Measurements from ENCODE around the gene MGAT5B.

Gene MGAT5B

DNA sequence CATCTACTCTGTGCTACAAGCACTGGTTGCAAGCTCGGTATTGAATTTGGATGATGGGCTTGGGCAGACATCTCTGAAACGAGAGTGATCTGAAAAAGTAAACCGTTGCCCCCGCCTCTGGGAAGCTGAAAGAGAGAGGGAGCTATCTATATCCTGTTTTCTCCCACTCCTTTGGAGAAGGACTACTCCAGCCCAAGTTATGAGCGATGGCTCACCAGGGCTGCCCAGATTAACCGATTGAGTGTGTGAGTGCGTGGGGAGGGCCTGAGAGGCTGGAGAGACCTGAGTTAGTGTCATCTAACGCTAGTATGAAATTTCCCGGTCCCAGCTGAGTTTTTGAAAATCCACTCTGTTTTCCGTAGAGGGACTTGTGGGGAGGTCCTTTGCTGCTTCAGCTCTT is 11.5 kb downstream of the MGAT5B start:
- DNase-seq (ENCODE audit: low read depth), result no peak

DNA sequence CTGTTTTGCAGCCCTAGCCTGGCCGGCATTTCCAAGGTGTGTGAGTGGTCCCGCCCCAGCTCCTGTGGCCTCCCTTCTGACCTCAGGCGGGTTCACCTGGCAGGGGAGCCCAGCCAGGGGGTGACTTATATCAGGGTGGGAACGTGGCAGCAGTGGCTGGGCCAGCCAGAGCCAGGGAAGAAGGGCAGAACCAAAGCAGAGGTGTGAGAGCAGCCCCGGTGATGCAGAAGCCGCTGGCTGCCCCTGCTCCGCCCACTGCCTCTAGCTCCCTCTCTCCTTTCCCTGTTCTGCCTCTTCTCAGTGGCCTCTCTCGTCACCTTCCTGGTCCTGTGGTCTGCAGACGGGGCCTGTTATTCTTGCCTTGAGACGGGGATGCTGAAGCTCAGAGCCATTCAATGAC is 12.1 kb downstream of the MGAT5B start:
- DNase-seq (ENCODE audit: low read depth), result no peak

DNA sequence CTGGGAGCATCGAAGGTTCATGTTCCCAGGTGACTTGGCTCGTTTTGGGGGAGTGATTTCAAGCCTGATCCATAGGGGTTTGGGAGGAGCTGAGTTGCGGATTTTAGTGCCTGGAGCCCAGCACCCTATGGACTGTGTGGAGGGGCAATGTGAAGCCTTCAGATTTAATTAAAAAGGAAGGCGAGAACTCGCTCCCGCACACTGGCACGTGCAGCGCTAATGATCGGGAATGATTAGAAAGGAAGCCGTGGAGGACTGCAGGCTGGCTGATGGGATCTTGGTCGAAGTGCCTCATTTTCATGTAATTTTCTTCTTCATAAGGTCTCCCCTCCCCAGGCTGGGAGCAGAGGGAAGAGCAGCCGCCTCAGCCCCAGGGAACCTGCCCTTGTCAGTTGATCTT is 12.8 kb downstream of the MGAT5B start:
- DNase-seq (ENCODE audit: low read depth), result no peak

DNA sequence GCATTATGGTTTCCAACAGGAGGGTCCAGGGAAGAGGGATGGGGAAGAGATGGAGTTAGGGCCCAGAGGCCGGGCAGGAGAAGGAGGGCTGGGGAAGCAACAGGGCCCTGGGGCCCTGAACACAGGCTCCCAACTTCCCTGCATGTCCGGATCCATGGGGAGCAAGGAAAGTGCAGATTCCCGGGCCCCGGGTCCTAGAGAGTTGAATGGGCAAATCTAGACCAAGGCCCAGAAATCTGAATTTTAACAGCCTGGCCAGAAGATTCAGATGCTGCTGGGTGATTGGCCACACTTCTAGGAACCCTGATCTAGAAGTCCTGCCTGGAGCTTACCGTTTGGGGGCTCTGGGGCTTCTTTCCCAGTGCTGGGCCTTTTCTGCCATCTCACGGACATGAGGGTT is 13.2 kb downstream of the MGAT5B start:
- DNase-seq (ENCODE audit: low read depth), result no peak

- no peak for DNase-seq (ENCODE audit: low read depth)
These were observed 13.8 kb downstream of the MGAT5B start for GRCh38 chr17:76881966-76882365.

- no peak for DNase-seq (ENCODE audit: low read depth)
These were observed 15.7 kb downstream of the MGAT5B start for GRCh38 chr17:76883744-76884525.

DNA sequence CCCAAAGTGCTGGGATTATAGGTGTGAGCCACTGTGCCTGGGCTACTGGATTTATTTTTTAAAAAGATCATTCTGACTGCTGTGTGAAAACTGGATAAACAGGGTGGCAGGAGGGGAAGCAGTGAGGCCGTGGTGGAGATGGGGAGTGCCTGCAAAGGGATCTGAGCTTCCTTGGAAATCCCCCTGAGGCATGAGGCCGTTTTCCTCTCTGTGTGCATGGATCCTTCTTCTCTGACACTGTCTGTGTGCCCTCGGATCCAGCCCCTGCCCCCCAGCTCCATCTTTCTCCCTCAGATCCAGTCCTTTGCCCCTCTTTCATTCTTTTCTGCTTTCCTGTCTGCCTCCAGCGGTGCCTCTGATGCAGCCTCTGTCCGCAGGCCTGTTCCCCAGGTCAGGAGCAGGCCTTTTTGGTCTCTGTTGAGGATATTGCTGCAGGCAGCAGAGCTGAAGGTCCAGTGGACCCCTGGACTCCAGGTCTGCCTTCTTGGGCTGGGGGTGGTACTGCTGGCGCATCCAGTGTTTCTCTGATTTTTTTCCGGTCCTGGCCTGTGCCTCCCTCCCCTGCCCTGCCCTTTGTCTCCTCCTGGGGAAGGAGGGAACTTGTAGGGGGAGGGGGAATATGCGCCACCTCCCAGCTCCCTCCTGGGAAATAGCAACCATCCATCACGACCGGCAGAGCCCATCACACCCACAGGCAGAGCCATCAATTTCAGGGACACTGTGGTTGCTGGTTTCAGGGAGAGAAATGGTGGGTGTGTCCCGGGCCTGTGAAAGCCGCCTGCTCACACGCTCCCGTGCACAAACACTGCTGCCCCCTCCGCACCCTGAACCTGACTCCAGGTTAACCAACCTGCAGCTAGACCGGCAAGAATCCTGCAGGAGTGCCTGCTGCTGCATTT is 17.0 kb downstream of the MGAT5B start:
- DNase-seq (ENCODE audit: low read depth), result no peak

GRCh38 chr17:76885894-76886290 is 17.7 kb downstream of the MGAT5B start:
- no peak for DNase-seq (ENCODE audit: low read depth)

DNA sequence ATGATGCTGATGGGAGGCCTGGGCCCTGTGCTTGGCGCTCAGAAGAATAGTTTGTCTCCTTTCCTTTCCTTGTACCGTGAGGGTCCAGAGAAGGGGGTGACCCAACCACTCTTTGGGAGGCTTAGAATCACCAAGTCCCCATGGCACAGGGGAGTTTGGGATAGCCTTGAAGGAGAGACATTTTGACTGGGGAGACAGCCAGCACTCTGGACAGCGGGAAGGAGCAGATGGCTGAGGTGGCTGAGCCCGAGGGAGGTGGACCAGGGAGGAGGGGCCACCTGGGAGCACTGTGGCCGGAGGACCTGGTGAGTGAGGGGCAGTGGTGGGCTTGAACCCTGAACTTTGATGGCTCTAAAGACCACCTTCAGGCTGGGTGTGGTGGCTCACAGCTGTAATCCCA is 18.2 kb downstream of the MGAT5B start:
- no peak for DNase-seq (ENCODE audit: low read depth)

DNA sequence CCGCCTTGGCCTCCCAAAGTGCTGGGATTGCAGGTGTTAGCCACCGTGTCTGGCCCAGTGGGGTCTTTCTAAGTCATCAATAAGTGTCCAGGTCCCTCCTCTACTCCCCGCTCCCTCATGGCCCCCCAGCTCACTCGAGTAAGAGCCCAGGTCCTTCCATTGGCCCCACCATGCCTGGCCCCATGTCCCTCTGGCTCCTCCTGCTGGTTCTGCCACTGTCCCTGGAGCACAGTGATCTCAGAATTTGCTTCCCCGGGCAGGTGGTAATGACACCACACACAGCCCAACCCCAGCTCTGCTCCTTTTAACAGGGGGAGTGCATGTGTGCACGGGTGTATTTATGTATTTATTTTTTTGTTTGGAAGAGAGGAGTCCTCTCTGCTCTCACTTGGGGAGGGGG is 19.6 kb downstream of the MGAT5B start:
- no peak for DNase-seq (ENCODE audit: low read depth)

DNA sequence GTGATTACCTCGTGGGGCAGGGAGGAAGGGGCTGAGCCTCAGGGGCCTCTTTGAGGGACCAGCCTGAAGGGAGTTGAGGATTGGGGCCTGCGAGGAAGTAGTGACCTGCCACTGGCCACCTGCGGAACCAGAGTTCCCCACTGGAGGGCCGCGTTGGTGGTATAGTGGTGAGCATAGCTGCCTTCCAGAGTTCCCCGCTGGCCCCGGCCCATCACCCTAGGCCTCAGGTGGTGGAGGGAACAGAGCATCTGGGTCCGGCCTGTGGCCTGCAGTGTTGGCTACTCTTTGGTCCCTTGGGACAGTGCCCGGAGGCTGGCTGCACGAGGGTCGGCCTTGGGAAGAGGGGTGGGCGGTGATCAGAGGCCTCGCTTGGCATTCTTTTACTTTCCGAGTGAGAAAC is 20.5 kb downstream of the MGAT5B start:
- no peak for DNase-seq (ENCODE audit: low read depth)

GRCh38 chr17:76889323-76889722 is 21.1 kb downstream of the MGAT5B start:
- DNase-seq (ENCODE audit: low read depth), result no peak

GRCh38 chr17:76892329-76892728 is 24.1 kb downstream of the MGAT5B start:
- DNase-seq (ENCODE audit: low read depth), result no peak

- DNase-seq (ENCODE audit: low read depth), result no peak
These were observed 25.6 kb downstream of the MGAT5B start for GRCh38 chr17:76893623-76894334.

DNA sequence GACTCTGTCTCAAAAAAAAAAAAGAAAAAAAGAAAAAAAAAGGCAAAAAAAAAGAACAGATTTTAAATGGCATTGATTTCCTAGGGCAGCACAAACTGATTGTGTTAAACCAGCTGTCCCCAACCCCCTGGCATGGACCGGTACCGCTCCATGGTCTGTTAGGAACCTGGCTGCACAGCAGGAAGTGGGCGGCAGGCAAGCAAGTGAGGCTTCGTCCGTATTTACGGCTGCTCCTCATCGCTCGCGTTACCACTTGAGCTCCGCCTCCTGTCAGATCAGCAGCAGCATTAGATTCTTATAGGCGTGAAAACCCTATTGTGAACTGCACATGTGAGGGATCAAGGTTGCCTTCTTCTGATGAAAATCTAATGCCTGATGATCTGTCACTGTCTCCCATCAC is 26.6 kb downstream of the MGAT5B start:
- no peak for DNase-seq (ENCODE audit: low read depth)

- no peak for DNase-seq (ENCODE audit: low read depth)
These were observed 28.8 kb downstream of the MGAT5B start for GRCh38 chr17:76897023-76897422.

DNA sequence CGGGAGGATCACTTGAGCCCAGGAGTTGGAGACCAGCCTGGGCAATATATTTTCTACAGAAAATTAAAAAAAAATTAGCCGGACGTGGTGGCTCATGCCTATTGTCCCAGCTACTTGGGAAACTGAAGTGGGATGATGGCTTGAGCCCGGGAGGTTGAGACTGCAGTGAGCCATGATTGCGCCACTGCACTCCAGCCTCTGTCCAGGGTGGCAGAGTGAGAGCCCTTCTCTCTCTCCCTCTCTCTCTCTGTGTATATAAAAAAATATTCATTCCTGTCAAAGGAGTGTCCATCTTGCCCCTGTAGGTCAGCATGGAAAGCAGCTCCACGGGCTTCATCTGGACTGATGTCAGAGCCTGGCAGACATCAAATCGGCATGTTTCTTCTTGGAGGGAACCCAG is 31.2 kb downstream of the MGAT5B start:
- no peak for DNase-seq (ENCODE audit: low read depth)

GRCh38 chr17:76900723-76901122 is 32.5 kb downstream of the MGAT5B start:
- no peak for DNase-seq (ENCODE audit: low read depth)

DNA sequence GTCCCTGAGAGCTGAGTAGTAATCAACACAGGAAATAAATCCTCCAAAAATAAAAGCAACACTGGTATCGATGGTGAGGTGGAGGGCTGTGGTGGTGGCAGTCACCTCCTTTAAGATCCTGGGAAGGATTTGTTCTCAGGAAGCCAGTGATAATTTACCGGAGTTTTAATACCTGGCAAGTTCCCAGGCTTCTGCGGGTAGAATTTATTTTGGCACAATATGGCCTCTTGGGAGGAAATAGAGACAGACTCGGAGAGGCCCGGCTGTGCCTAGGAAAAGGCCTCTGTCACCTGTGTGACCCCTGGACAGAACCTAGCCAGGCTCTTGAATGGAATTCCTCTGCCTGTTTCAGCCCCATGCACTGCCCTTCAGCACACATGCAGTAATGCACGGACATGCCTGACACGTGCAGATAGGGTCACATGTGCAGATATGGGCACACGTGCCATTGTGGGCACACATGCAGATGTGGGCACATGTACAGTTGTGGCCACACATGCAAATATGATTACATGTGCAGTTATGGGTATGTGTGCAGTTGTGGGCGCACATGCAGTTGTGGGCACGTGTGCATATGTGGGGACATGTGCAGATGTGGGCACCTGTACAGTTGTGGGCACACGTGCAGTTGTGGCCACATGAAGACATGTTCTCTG is 33.5 kb downstream of the MGAT5B start:
- DNase-seq (ENCODE audit: low read depth), result no peak

GRCh38 chr17:76902476-76902875 is 34.3 kb downstream of the MGAT5B start:
- DNase-seq (ENCODE audit: low read depth), result no peak

- DNase-seq (ENCODE audit: low read depth), result no peak
These were observed 35.4 kb downstream of the MGAT5B start for GRCh38 chr17:76903631-76904030.

- DNase-seq (ENCODE audit: low read depth), result no peak
These were observed 35.9 kb downstream of the MGAT5B start for GRCh38 chr17:76904116-76904515.
